Left forelimb (tissue), 1 donor: ENCODE data around the gene CRYBA2.

Experiments used
- DNase-seq: peaks from one replicate; pipeline ENCODE4 v3.0.0-alpha.2; 2018; ENCODE audit warnings: low spot score

CRYBA2 gene

GRCh38 chr2:218982586-218983262 is 10.5 kb downstream of the CRYBA2 start:
- DNase-seq: no peak

- no peak for DNase-seq
These were observed 11.2 kb downstream of the CRYBA2 start for GRCh38 chr2:218981881-218982585.

GRCh38 chr2:218981390-218981880 is 11.8 kb downstream of the CRYBA2 start:
- no peak for DNase-seq

GRCh38 chr2:218980735-218981389 is 12.4 kb downstream of the CRYBA2 start:
- DNase-seq: no peak

GRCh38 chr2:218979846-218980734 is 13.1 kb downstream of the CRYBA2 start:
- DNase-seq: peak; percentile 79

- no peak for DNase-seq
These were observed 18.0 kb downstream of the CRYBA2 start for GRCh38 chr2:218975060-218975777.

- DNase-seq: no peak
These were observed 22.3 kb downstream of the CRYBA2 start for GRCh38 chr2:218970894-218971293.

- DNase-seq: no peak
These were observed 29.0 kb downstream of the CRYBA2 start for GRCh38 chr2:218964041-218964771.

- DNase-seq: no peak
These were observed 29.6 kb downstream of the CRYBA2 start for GRCh38 chr2:218963601-218964000.

GRCh38 chr2:218962859-218963492 is 30.2 kb downstream of the CRYBA2 start:
- peak; percentile 85 for DNase-seq

GRCh38 chr2:218961651-218962570 is 31.3 kb downstream of the CRYBA2 start:
- no peak for DNase-seq

- no peak for DNase-seq
These were observed 32.0 kb downstream of the CRYBA2 start for GRCh38 chr2:218961229-218961628.

- DNase-seq: no peak
These were observed 32.7 kb downstream of the CRYBA2 start for GRCh38 chr2:218960309-218961165.

- no peak for DNase-seq
These were observed 33.4 kb downstream of the CRYBA2 start for GRCh38 chr2:218959761-218960308.

GRCh38 chr2:218959141-218959731 is 34.0 kb downstream of the CRYBA2 start, which contains the start of gene CDK5R2:
TSS of gene CDK5R2 (plus strand) at chr2:218959666. CDS start at chr2:218959821, 155 bp downstream.
- peak; percentile 87 for DNase-seq

- DNase-seq: no peak
These were observed 34.9 kb downstream of the CRYBA2 start for GRCh38 chr2:218958276-218958675.

GRCh38 chr2:218957671-218958070 is 35.6 kb downstream of the CRYBA2 start:
- no peak for DNase-seq
